Measurements from ENCODE around the gene ADGRG6.

ADGRG6 gene

GRCh38 chr6:142378138-142378875, 76.5 kb downstream of the ADGRG6 start:
- no peak for DNase-seq

GRCh38 chr6:142380626-142381025, 78.8 kb downstream of the ADGRG6 start:
- no peak for DNase-seq

GRCh38 chr6:142381181-142381580, 79.4 kb downstream of the ADGRG6 start:
- no peak for DNase-seq

GRCh38 chr6:142381845-142382378, 80.1 kb downstream of the ADGRG6 start:
- no peak for DNase-seq

GRCh38 chr6:142384519-142385254, 82.9 kb downstream of the ADGRG6 start:
- no peak for DNase-seq

- DNase-seq, result no peak
These were observed 83.5 kb downstream of the ADGRG6 start for GRCh38 chr6:142385352-142385751.

- no peak for DNase-seq
These were observed 84.8 kb downstream of the ADGRG6 start for GRCh38 chr6:142386657-142387056.

- DNase-seq, result peak; percentile 26
These were observed 86.4 kb downstream of the ADGRG6 start for GRCh38 chr6:142387997-142388815.

GRCh38 chr6:142395266-142395665, 93.5 kb downstream of the ADGRG6 start:
- DNase-seq, result no peak

GRCh38 chr6:142395768-142396231, 94.0 kb downstream of the ADGRG6 start:
- no peak for DNase-seq

- DNase-seq, result no peak
These were observed 96.5 kb downstream of the ADGRG6 start for GRCh38 chr6:142398353-142398752.

GRCh38 chr6:142399739-142400138, 97.9 kb downstream of the ADGRG6 start:
- DNase-seq, result no peak

GRCh38 chr6:142400495-142400894, 98.7 kb downstream of the ADGRG6 start:
- no peak for DNase-seq

GRCh38 chr6:142401838-142402237, 100.0 kb downstream of the ADGRG6 start:
- no peak for DNase-seq

- no peak for DNase-seq
These were observed 102.9 kb downstream of the ADGRG6 start for GRCh38 chr6:142404751-142405150.

GRCh38 chr6:142406131-142406530, 104.3 kb downstream of the ADGRG6 start:
- DNase-seq, result no peak

GRCh38 chr6:142407685-142408273, 106.0 kb downstream of the ADGRG6 start:
- DNase-seq, result no peak

- DNase-seq, result no peak
These were observed 106.6 kb downstream of the ADGRG6 start for GRCh38 chr6:142408409-142408808.

- DNase-seq, result no peak
These were observed 108.0 kb downstream of the ADGRG6 start for GRCh38 chr6:142409794-142410193.

GRCh38 chr6:142411145-142411544, 109.3 kb downstream of the ADGRG6 start:
- DNase-seq, result no peak

- DNase-seq, result no peak
These were observed 110.4 kb downstream of the ADGRG6 start for GRCh38 chr6:142412241-142412640.

- no peak for DNase-seq
These were observed 110.9 kb downstream of the ADGRG6 start for GRCh38 chr6:142412658-142413057.

GRCh38 chr6:142413111-142413510, 111.3 kb downstream of the ADGRG6 start:
- DNase-seq, result no peak
